NCI-H82 treated with DMSO at 0.1 percent for 48 hours (cell line): Measurements from ENCODE around the gene DGCR2.
"Not testable (repeated sequence)": the region's sequence is repeated elsewhere in the genome, so short reads cannot be mapped to it uniquely, and the experiment has no call there.

Experiments
- DNase-seq: peaks from one replicate; lab custom pipeline; 2025; ENCODE audit not compliant: unreplicated experiment; lab: John Stamatoyannopoulos, UW

DGCR2 gene

GRCh38 chr22:18988958-18989357, 133.3 kb downstream of the DGCR2 start:
- DNase-seq, result no peak

- DNase-seq, result no peak
Measured at GRCh38 chr22:18987765-18988164, 134.4 kb downstream of the DGCR2 start.

DNA sequence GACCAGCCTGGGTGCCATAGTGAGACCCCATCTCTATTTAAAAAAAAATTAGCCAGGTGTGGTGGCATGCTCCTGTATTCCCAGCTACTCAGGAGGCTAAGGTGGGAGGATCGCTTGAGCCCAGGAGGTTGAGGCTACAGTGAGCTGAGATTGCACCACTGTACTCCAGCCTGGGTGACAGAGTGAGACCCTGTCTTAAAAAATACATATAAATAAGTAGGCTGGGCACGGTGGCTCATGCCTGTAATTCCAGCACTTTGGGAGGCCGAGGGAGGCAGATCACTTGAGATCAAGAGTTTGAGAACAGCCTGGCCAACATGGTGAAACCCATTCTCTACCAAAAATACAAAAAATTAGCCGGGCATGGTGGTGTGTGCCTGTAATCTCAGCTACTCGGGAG, 135.1 kb downstream of the DGCR2 start:
- not testable (repeated sequence) for DNase-seq
